ENCODE measurements around the gene UNC45A.

The UNC45A gene

GRCh38 chr15:90939756-90940155, 4.7 kb downstream of the UNC45A start:
- no peaks in the 10 kb centered on the region for H4K20me1 ChIP-seq (ENCODE audit: insufficient read depth, low read length)
- H3K9ac ChIP-seq (ENCODE audit: low read length) = no peak overlapping the region
- TF ChIP-seq EZH2 (IDR thresholded peaks at IDR 0.05; ENCODE audit: borderline replicate concordance, low read length) = no peak
- no peak for TF ChIP-seq CTCF (IDR thresholded peaks at IDR 0.05; ENCODE audit: low read length)
- H3F3A ChIP-seq (ENCODE audit: insufficient read depth, low read length) = no peaks in the 10 kb centered on the region
- no peak overlapping the region for H3K4me2 ChIP-seq (ENCODE audit: low read length)
- H3K4me1 ChIP-seq (ENCODE audit: insufficient read depth, low read length, severe bottlenecking) = peaks cover 17% of the 10 kb centered on the region
- H3K27me3 ChIP-seq (ENCODE audit: insufficient read depth, low read length) = no peaks in the 10 kb centered on the region
- no peaks in the 10 kb centered on the region for H3K9me2 ChIP-seq (ENCODE audit: low read depth, low read length)
- no peaks in the 10 kb centered on the region for H3K9me3 ChIP-seq (ENCODE audit: low read length)
- no peak overlapping the region for H2AFZ ChIP-seq (ENCODE audit: low read length)
- H3K79me2 ChIP-seq (ENCODE audit: insufficient read depth, low read length) = no peaks in the 10 kb centered on the region
- H3K36me3 ChIP-seq (ENCODE audit: insufficient read depth, low read length) = peaks cover 60% of the 10 kb centered on the region
- no peak overlapping the region for H3K4me3 ChIP-seq (ENCODE audit: low read depth, low read length, poor library complexity, severe bottlenecking)
- no peak overlapping the region for H3K27ac ChIP-seq (ENCODE audit: low read depth, low read length, poor library complexity, severe bottlenecking)

- no peaks in the 10 kb centered on the region for H4K20me1 ChIP-seq (ENCODE audit: insufficient read depth, low read length)
These were observed 6.0 kb downstream of the UNC45A start for GRCh38 chr15:90941038-90941437.

GRCh38 chr15:90942354-90943120, 7.5 kb downstream of the UNC45A start:
- no peaks in the 10 kb centered on the region for H4K20me1 ChIP-seq (ENCODE audit: insufficient read depth, low read length)
- no peak overlapping the region for H3K9ac ChIP-seq (ENCODE audit: low read length)
- no peaks in the 10 kb centered on the region for H3K4me1 ChIP-seq (ENCODE audit: insufficient read depth, low read length, severe bottlenecking)
- H3K4me2 ChIP-seq (ENCODE audit: low read length) = no peak overlapping the region
- no peaks in the 10 kb centered on the region for H3K9me2 ChIP-seq (ENCODE audit: low read depth, low read length)
- H3K27me3 ChIP-seq (ENCODE audit: insufficient read depth, low read length) = no peaks in the 10 kb centered on the region
- no peaks in the 10 kb centered on the region for H3K79me2 ChIP-seq (ENCODE audit: insufficient read depth, low read length)
- H3K9me3 ChIP-seq (ENCODE audit: low read length) = no peaks in the 10 kb centered on the region
- no peak overlapping the region for H2AFZ ChIP-seq (ENCODE audit: low read length)
- H3K4me3 ChIP-seq (ENCODE audit: low read depth, low read length, poor library complexity, severe bottlenecking) = no peak overlapping the region
- no peak for TF ChIP-seq EZH2 (IDR thresholded peaks at IDR 0.05; ENCODE audit: borderline replicate concordance, low read length)
- no peak for TF ChIP-seq CTCF (IDR thresholded peaks at IDR 0.05; ENCODE audit: low read length)
- H3F3A ChIP-seq (ENCODE audit: insufficient read depth, low read length) = no peaks in the 10 kb centered on the region
- no peak overlapping the region for H3K27ac ChIP-seq (ENCODE audit: low read depth, low read length, poor library complexity, severe bottlenecking)
- peaks cover 76% of the 10 kb centered on the region for H3K36me3 ChIP-seq (ENCODE audit: insufficient read depth, low read length)

More at GRCh38 chr15:90941038-90941437, 6.0 kb downstream of the UNC45A start:
- no peak overlapping the region for H3K4me3 ChIP-seq (ENCODE audit: low read depth, low read length, poor library complexity, severe bottlenecking)
- H3K9me2 ChIP-seq (ENCODE audit: low read depth, low read length) = no peaks in the 10 kb centered on the region
- H3F3A ChIP-seq (ENCODE audit: insufficient read depth, low read length) = no peaks in the 10 kb centered on the region
- H3K27ac ChIP-seq (ENCODE audit: low read depth, low read length, poor library complexity, severe bottlenecking) = no peak overlapping the region
- H3K27me3 ChIP-seq (ENCODE audit: insufficient read depth, low read length) = no peaks in the 10 kb centered on the region
- H3K79me2 ChIP-seq (ENCODE audit: insufficient read depth, low read length) = no peaks in the 10 kb centered on the region
- peaks cover 65% of the 10 kb centered on the region for H3K36me3 ChIP-seq (ENCODE audit: insufficient read depth, low read length)
- no peak for TF ChIP-seq CTCF (IDR thresholded peaks at IDR 0.05; ENCODE audit: low read length)
- TF ChIP-seq EZH2 (IDR thresholded peaks at IDR 0.05; ENCODE audit: borderline replicate concordance, low read length) = no peak
- no peak overlapping the region for H3K9ac ChIP-seq (ENCODE audit: low read length)
- H3K4me2 ChIP-seq (ENCODE audit: low read length) = no peak overlapping the region
- H3K9me3 ChIP-seq (ENCODE audit: low read length) = no peaks in the 10 kb centered on the region
- peaks cover 11% of the 10 kb centered on the region for H3K4me1 ChIP-seq (ENCODE audit: insufficient read depth, low read length, severe bottlenecking)
- H2AFZ ChIP-seq (ENCODE audit: low read length) = no peak overlapping the region

Data from OCI-LY1 (cell line).